ENCODE results near the gene MCOLN1.

DNA sequence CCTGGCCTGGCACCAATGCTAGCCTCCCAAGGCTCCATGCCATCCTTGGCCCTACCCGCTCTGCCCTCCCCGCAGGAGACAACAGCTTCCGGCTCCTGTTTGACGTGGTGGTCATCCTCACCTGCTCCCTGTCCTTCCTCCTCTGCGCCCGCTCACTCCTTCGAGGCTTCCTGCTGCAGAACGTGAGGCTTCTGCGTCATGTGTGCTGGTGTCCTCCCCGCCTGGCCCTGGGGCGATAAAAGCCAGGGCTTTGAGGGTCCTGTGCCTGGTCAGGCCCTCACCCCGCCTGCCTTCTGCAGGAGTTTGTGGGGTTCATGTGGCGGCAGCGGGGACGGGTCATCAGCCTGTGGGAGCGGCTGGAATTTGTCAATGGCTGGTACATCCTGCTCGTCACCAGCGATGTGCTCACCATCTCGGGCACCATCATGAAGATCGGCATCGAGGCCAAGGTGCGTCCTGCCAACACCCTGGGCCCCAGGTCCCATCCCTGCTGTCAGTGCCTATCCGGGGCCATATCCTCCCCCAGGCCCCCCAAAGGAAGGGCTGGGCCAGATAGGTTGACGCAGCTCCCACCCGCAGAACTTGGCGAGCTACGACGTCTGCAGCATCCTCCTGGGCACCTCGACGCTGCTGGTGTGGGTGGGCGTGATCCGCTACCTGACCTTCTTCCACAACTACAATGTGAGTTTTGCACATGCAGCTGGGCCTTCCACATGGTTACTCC is 6.3 kb downstream of the MCOLN1 start:
- no peak for TF ChIP-seq POLR2A (IDR thresholded peaks at IDR 0.05)
- TF ChIP-seq CTCF (IDR thresholded peaks at IDR 0.05) = no peak
- TF ChIP-seq POLR2AphosphoS5 (IDR thresholded peaks at IDR 0.05) = no peak

Data from gastroesophageal sphincter (tissue), 3 donors.